Caco-2 (cell line): ENCODE data around the gene SERINC5. TPM values are rescaled to one million over a fixed set of nuclear protein-coding genes. Genes with fewer than 3 reads are reported as not detected.

ENCODE experiments used
- BruUV-seq: library from RNA; stranded (reverse); fragments of 400-500 nt; replicated peaks from 2 replicates; lab custom pipeline; 2021; lab: Mats Ljungman, UMichigan
- CTCF ChIA-PET: fragments of 300-600 bp; sonication (Branson Sonifier 250); formaldehyde crosslinking; loops from one replicate; lab custom pipeline; 2022; ENCODE audit warnings: antibody characterized with exemption; lab: Charles Lee
- POLR2A ChIA-PET: fragments of 300-600 bp; sonication (Branson Sonifier 250); formaldehyde crosslinking; loops from one replicate; lab custom pipeline; 2022; ENCODE audit warnings: antibody characterized with exemption; lab: Charles Lee
- DNase-seq, 2 experiments: peaks; one replicate each; pipeline versions ENCODE4 v3.0.0 to v3.0.0-alpha.2; 2020 to 2022
- H3K27me3 ChIP-seq: replicated peaks from 2 replicates; pipeline ENCODE4 v1.6.0; 2011; ENCODE audit warnings: low read length; ENCODE audit not compliant: control insufficient read depth, insufficient read depth
- H3K36me3 ChIP-seq: 2 replicates; pipeline ENCODE4 v1.5.1; 2011; ENCODE audit warnings: low read length; ENCODE audit not compliant: control insufficient read depth, insufficient read depth
- H3K4me1 ChIP-seq: fragments of 250-450 bp; sonication (Bioruptor Pico); 2 replicates; pipeline ENCODE4 v1.5.1; 2020; ENCODE audit warnings: mild to moderate bottlenecking
- H3K4me3 ChIP-seq: 2 replicates; pipeline ENCODE4 v1.5.1; 2011; ENCODE audit warnings: low read depth, mild to moderate bottlenecking, control low read depth, low read length
- H3K9me3 ChIP-seq: fragments of 250-450 bp; sonication (Bioruptor Pico); 2 replicates; pipeline ENCODE4 v1.5.1; 2020; ENCODE audit warnings: mild to moderate bottlenecking, moderate library complexity
- H3K27ac Mint-ChIP-seq: one replicate; pipeline ENCODE4 v1.8.0; 2022; ENCODE audit warnings: mixed read lengths; ENCODE audit not compliant: unreplicated experiment
- H3K27me3 Mint-ChIP-seq: one replicate; pipeline ENCODE4 v1.8.0; 2022; ENCODE audit warnings: mixed read lengths; ENCODE audit not compliant: insufficient read depth, unreplicated experiment
- H3K36me3 Mint-ChIP-seq: one replicate; pipeline ENCODE4 v1.8.0; 2022; ENCODE audit warnings: mild to moderate bottlenecking, mixed read lengths; ENCODE audit not compliant: insufficient read depth, unreplicated experiment
- H3K4me1 Mint-ChIP-seq: one replicate; pipeline ENCODE4 v1.8.0; 2022; ENCODE audit warnings: low read depth, mixed read lengths; ENCODE audit not compliant: unreplicated experiment
- H3K4me3 Mint-ChIP-seq: one replicate; pipeline ENCODE4 v1.8.0; 2022; ENCODE audit warnings: mild to moderate bottlenecking, moderate library complexity, mixed read lengths; ENCODE audit not compliant: unreplicated experiment
- H3K9me3 Mint-ChIP-seq: one replicate; pipeline ENCODE4 v1.8.0; 2022; ENCODE audit warnings: mixed read lengths; ENCODE audit not compliant: unreplicated experiment
- CTCF ChIP-seq, 2 experiments: fragments of 200-600 bp in 1 of 2; IDR thresholded peaks; 1 replicate in 1 of 2; 2 replicates in 1 of 2; pipeline versions ENCODE4 v1.5.1 to v1.8.0; 2011 to 2022; ENCODE audit warnings: antibody characterized with exemption in 1 of 2, control low read depth in 1 of 2, inconsistent platforms in 1 of 2, low read depth in 1 of 2, low read length in 1 of 2, mild to moderate bottlenecking in 1 of 2, moderate library complexity in 1 of 2; ENCODE audit not compliant: insufficient read depth in 1 of 2, severe bottlenecking in 1 of 2, unreplicated experiment in 1 of 2
- intact Hi-C: fragments of 100-400 bp; cut with micrococcal nuclease; formaldehyde crosslinking; loops from one replicate; pipeline ENCODE4 v1.10.0; 2022; ENCODE audit not compliant: unreplicated experiment
- total RNA-seq: library from RNA; stranded (reverse); gene quantifications from 2 replicates; pipeline ENCODE4 v1.2.3, GENCODE V29; 2022

SERINC5 gene
- total RNA-seq, 1 experiment from 2014 or later: 225 TPM

GRCh38 chr5:80124121-80124918, 131.5 kb downstream of the SERINC5 start:
- intact Hi-C loops: no loop called here
- no peaks in the 10 kb centered on the region for H3K27me3 Mint-ChIP-seq
- ChIA-PET CTCF (no interaction called here), POLR2A (no interaction called here)
- H3K27ac Mint-ChIP-seq: no peak overlapping the region
- Histone ChIP-seq H3K4me1 (peaks cover 28% of the 10 kb centered on the region), H3K9me3 (peaks cover 16% of the 10 kb centered on the region), H3K27me3 (no peaks in the 10 kb centered on the region), H3K36me3 (no peaks in the 10 kb centered on the region; the same call in 1 of the 2 replicates), H3K4me3 (no peak overlapping the region)
- no peak overlapping the region for H3K4me3 Mint-ChIP-seq
- no peak for DNase-seq
- H3K4me1 Mint-ChIP-seq: peaks cover 23% of the 10 kb centered on the region
- H3K9me3 Mint-ChIP-seq: peaks cover 17% of the 10 kb centered on the region
- peaks cover 37% of the 10 kb centered on the region for H3K36me3 Mint-ChIP-seq
- TF ChIP-seq CTCF (IDR thresholded peaks at IDR 0.05; ENCODE audit: insufficient read depth in 1 of 2, low read depth in 1 of 2, low read length in 1 of 2, severe bottlenecking in 1 of 2, unreplicated experiment in 1 of 2): no peak
- no TSS peak for BruUV-seq

- POLR2A ChIA-PET: no interaction called here
- no peak overlapping the region for H3K27ac Mint-ChIP-seq
- CTCF ChIA-PET: no interaction called here
- H3K27me3 ChIP-seq: no peaks in the 10 kb centered on the region
- H3K9me3 ChIP-seq: peaks cover 26% of the 10 kb centered on the region
- H3K4me3 Mint-ChIP-seq: no peak overlapping the region
- H3K9me3 Mint-ChIP-seq: peaks cover 23% of the 10 kb centered on the region
- no peak overlapping the region for H3K4me3 ChIP-seq
- intact Hi-C loops: no loop called here
- peaks cover 23% of the 10 kb centered on the region for H3K36me3 Mint-ChIP-seq
- DNase-seq: no peak
- H3K4me1 Mint-ChIP-seq: peaks cover 10% of the 10 kb centered on the region
- H3K36me3 ChIP-seq: peaks cover 1% of the 10 kb centered on the region; the same call in 1 of the 2 replicates
- no peaks in the 10 kb centered on the region for H3K27me3 Mint-ChIP-seq
- BruUV-seq: no TSS peak
- no peak for TF ChIP-seq CTCF (IDR thresholded peaks at IDR 0.05; ENCODE audit: insufficient read depth in 1 of 2, low read depth in 1 of 2, low read length in 1 of 2, severe bottlenecking in 1 of 2, unreplicated experiment in 1 of 2)
- H3K4me1 ChIP-seq: peaks cover 11% of the 10 kb centered on the region
Measured at GRCh38 chr5:80122579-80122978, 133.3 kb downstream of the SERINC5 start.

GRCh38 chr5:80119372-80119771, 136.5 kb downstream of the SERINC5 start:
- no peak for TF ChIP-seq CTCF (IDR thresholded peaks at IDR 0.05; ENCODE audit: insufficient read depth in 1 of 2, low read depth in 1 of 2, low read length in 1 of 2, severe bottlenecking in 1 of 2, unreplicated experiment in 1 of 2)
- POLR2A ChIA-PET: no interaction called here
- H3K4me3 Mint-ChIP-seq: no peak overlapping the region

More at GRCh38 chr5:80119372-80119771, 136.5 kb downstream of the SERINC5 start:
- Histone ChIP-seq H3K4me3 (no peak overlapping the region), H3K27me3 (no peaks in the 10 kb centered on the region), H3K4me1 (no peaks in the 10 kb centered on the region), H3K36me3 (0 out of 2 replicates have a peak, but pooled peaks cover 2% of the 10 kb centered on the region), H3K9me3 (peaks cover 30% of the 10 kb centered on the region)
- H3K27me3 Mint-ChIP-seq: no peaks in the 10 kb centered on the region
- peaks cover 22% of the 10 kb centered on the region for H3K36me3 Mint-ChIP-seq
- peaks cover 10% of the 10 kb centered on the region for H3K9me3 Mint-ChIP-seq
- DNase-seq: no peak
- no peak overlapping the region for H3K27ac Mint-ChIP-seq
- BruUV-seq: no TSS peak
- no peaks in the 10 kb centered on the region for H3K4me1 Mint-ChIP-seq
- CTCF ChIA-PET: no interaction called here
- intact Hi-C loops: no loop called here
